ENCODE results near the gene NINJ1. TPM values are rescaled to one million over a fixed set of nuclear protein-coding genes. Genes with fewer than 3 reads are reported as not detected.
"Not testable (repeated sequence)": the region's sequence is repeated elsewhere in the genome, so short reads cannot be mapped to it uniquely, and the experiment has no call there.

NINJ1 gene
- total RNA-seq, 2 donors from 2014 or later = 20.1 to 21.9 TPM

GRCh38 chr9:93107151-93107824, 26.8 kb downstream of the NINJ1 start:
- Mint-ChIP-seq H3K4me3 (no peak overlapping the region), H3K27me3 (no peaks in the 10 kb centered on the region), H3K27ac (peak overlapping the region in 1 of 2 donors; percentile 57), H3K36me3 (peaks cover 16% of the 10 kb centered on the region), H3K9me3 (no peaks in the 10 kb centered on the region), H3K4me1 (ENCODE audit: low read depth in 2 of 2) (peaks cover 14 to 30% of the 10 kb centered on the region in 2 donors)
- DNase-seq (ENCODE audit: low spot score) = peak; percentile 48
- no peak for ATAC-seq

GRCh38 chr9:93105620-93106019, 28.4 kb downstream of the NINJ1 start:
- H3K27me3 Mint-ChIP-seq = no peaks in the 10 kb centered on the region
- H3K4me1 Mint-ChIP-seq (ENCODE audit: low read depth in 2 of 2) = peaks cover 14 to 23% of the 10 kb centered on the region in 2 donors
- no peak overlapping the region for H3K27ac Mint-ChIP-seq
- no peak overlapping the region for H3K4me3 Mint-ChIP-seq
- DNase-seq (ENCODE audit: low spot score) = no peak
- ATAC-seq = no peak
- H3K36me3 Mint-ChIP-seq = peaks cover 12% of the 10 kb centered on the region
- no peaks in the 10 kb centered on the region for H3K9me3 Mint-ChIP-seq

- not testable (repeated sequence) for H3K4me3 Mint-ChIP-seq; DNase-seq (ENCODE audit: low spot score); ATAC-seq; H3K9me3 Mint-ChIP-seq; H3K27ac Mint-ChIP-seq; H3K27me3 Mint-ChIP-seq
- Mint-ChIP-seq H3K36me3 (peaks cover 12% of the 10 kb centered on the region), H3K4me1 (ENCODE audit: low read depth in 2 of 2) (peaks cover 24 to 28% of the 10 kb centered on the region in 2 donors)
Observed at GRCh38 chr9:93101086-93101485, 33.0 kb downstream of the NINJ1 start.

- Mint-ChIP-seq H3K27me3 (no peaks in the 10 kb centered on the region), H3K4me3 (peak overlapping the region; percentile 3), H3K36me3 (peaks cover 12% of the 10 kb centered on the region), H3K27ac (no peak overlapping the region), H3K4me1 (ENCODE audit: low read depth in 2 of 2) (peaks cover 24 to 28% of the 10 kb centered on the region in 2 donors), H3K9me3 (no peaks in the 10 kb centered on the region)
- ATAC-seq (no peak), DNase-seq (ENCODE audit: low spot score) (no peak)
Observed at GRCh38 chr9:93100276-93100636, 33.8 kb downstream of the NINJ1 start.

- peaks cover 7% of the 10 kb centered on the region for H3K36me3 Mint-ChIP-seq
- H3K27ac Mint-ChIP-seq = peak overlapping the region in 1 of 2 donors; percentile 12
- H3K4me1 Mint-ChIP-seq (ENCODE audit: low read depth in 2 of 2) = peaks cover 28 to 30% of the 10 kb centered on the region in 2 donors
- H3K4me3 Mint-ChIP-seq = no peak overlapping the region
- peak; percentile 55 for DNase-seq (ENCODE audit: low spot score)
- H3K27me3 Mint-ChIP-seq = no peaks in the 10 kb centered on the region
- ATAC-seq = no peak
- H3K9me3 Mint-ChIP-seq = no peaks in the 10 kb centered on the region
Observed at GRCh38 chr9:93099551-93100275, 34.3 kb downstream of the NINJ1 start.

GRCh38 chr9:93098236-93098946, 35.7 kb downstream of the NINJ1 start:
- ATAC-seq = peak; percentile 41 to 52
- Mint-ChIP-seq H3K4me3 (peak overlapping the region; percentile 88), H3K27ac (peak overlapping the region; percentile 45 to 82), H3K4me1 (ENCODE audit: low read depth in 2 of 2) (peaks cover 38 to 40% of the 10 kb centered on the region in 2 donors), H3K9me3 (no peaks in the 10 kb centered on the region), H3K36me3 (no peaks in the 10 kb centered on the region), H3K27me3 (peaks cover 0 to 2% of the 10 kb centered on the region in 2 donors)
- peak; percentile 91 for DNase-seq (ENCODE audit: low spot score)

GRCh38 chr9:93097511-93098201, 36.4 kb downstream of the NINJ1 start:
- H3K9me3 Mint-ChIP-seq = no peaks in the 10 kb centered on the region
- H3K36me3 Mint-ChIP-seq = no peaks in the 10 kb centered on the region
- H3K27ac Mint-ChIP-seq = peak overlapping the region; percentile 45 to 82
- H3K4me1 Mint-ChIP-seq (ENCODE audit: low read depth in 2 of 2) = peaks cover 39 to 47% of the 10 kb centered on the region in 2 donors
- H3K27me3 Mint-ChIP-seq = peaks cover 0 to 3% of the 10 kb centered on the region in 2 donors
- DNase-seq (ENCODE audit: low spot score) (peak; percentile 57), ATAC-seq (no peak)
- H3K4me3 Mint-ChIP-seq = peak overlapping the region; percentile 88

GRCh38 chr9:93096811-93097382, 37.2 kb downstream of the NINJ1 start:
- Mint-ChIP-seq H3K36me3 (no peaks in the 10 kb centered on the region), H3K4me1 (ENCODE audit: low read depth in 2 of 2) (peaks cover 44 to 54% of the 10 kb centered on the region in 2 donors)

GRCh38 chr9:93096131-93096802, 37.8 kb downstream of the NINJ1 start, which contains the start of gene CARD19:
Gene CARD19 (plus strand): TSS chr9:93096217. CDS start chr9:93096346, 129 bp downstream.
- peaks cover 50 to 60% of the 10 kb centered on the region in 2 donors for H3K4me1 Mint-ChIP-seq (ENCODE audit: low read depth in 2 of 2)
- H3K27me3 Mint-ChIP-seq = peaks cover 0 to 3% of the 10 kb centered on the region in 2 donors
- H3K4me3 Mint-ChIP-seq = peak within 1 kb of the TSS; percentile 88
- peak within 1 kb of the TSS; percentile 89 to 91 for H3K27ac Mint-ChIP-seq
- ATAC-seq (no peak), DNase-seq (ENCODE audit: low spot score) (peak; percentile 65)
- peaks cover 2% of the 10 kb centered on the region for H3K36me3 Mint-ChIP-seq
- H3K9me3 Mint-ChIP-seq = peaks cover under 1% of the 10 kb centered on the region

More at GRCh38 chr9:93096811-93097382, 37.2 kb downstream of the NINJ1 start:
- peak; percentile 54 for DNase-seq (ENCODE audit: low spot score)
- ATAC-seq = no peak
- Mint-ChIP-seq H3K9me3 (no peaks in the 10 kb centered on the region), H3K27ac (peak overlapping the region; percentile 45 to 82), H3K27me3 (peaks cover 0 to 3% of the 10 kb centered on the region in 2 donors), H3K4me3 (peak overlapping the region; percentile 88)

- H3K4me3 Mint-ChIP-seq = peak overlapping the region; percentile 77
- ATAC-seq (peak; percentile 88 to 92), DNase-seq (ENCODE audit: low spot score) (peak; percentile 100)
- peaks cover 0 to 5% of the 10 kb centered on the region in 2 donors for H3K27me3 Mint-ChIP-seq
- H3K4me1 Mint-ChIP-seq (ENCODE audit: low read depth in 2 of 2) = peaks cover 50 to 64% of the 10 kb centered on the region in 2 donors
- H3K9me3 Mint-ChIP-seq = peaks cover 3% of the 10 kb centered on the region
- peak overlapping the region; percentile 89 to 91 for H3K27ac Mint-ChIP-seq
- peaks cover 5% of the 10 kb centered on the region for H3K36me3 Mint-ChIP-seq
Observed at GRCh38 chr9:93095205-93096130, 38.6 kb downstream of the NINJ1 start.

- ATAC-seq = no peak
- peaks cover 3% of the 10 kb centered on the region for H3K9me3 Mint-ChIP-seq
- no peak for DNase-seq (ENCODE audit: low spot score)
Observed at GRCh38 chr9:93094658-93095204, 39.3 kb downstream of the NINJ1 start.

More at GRCh38 chr9:93094658-93095204, 39.3 kb downstream of the NINJ1 start:
- Mint-ChIP-seq H3K4me3 (peak overlapping the region; percentile 77), H3K4me1 (ENCODE audit: low read depth in 2 of 2) (peaks cover 48 to 64% of the 10 kb centered on the region in 2 donors), H3K27ac (peak overlapping the region; percentile 89 to 91), H3K27me3 (peaks cover 0 to 5% of the 10 kb centered on the region in 2 donors), H3K36me3 (peaks cover 5% of the 10 kb centered on the region)

Data from natural killer cell treated with Interleukin-12 subunit alpha and Interleukin-12 subunit beta and Interleukin-15 and Interleukin-18, amount 100 ng/mL, for 72 hours (primary cell).